Uterus (tissue), 4 donors: ENCODE data around the gene MANF. TPM values are rescaled to one million over a fixed set of nuclear protein-coding genes. Genes with fewer than 3 reads are reported as not detected.
A peak's percentile ranks its signal among the peaks of the same experiment; 100 is the strongest.

Experiments used
- DNase-seq, 2 donors: peaks; one replicate each; pipeline ENCODE4 v3.0.0-alpha.2; 2019 to 2020
- H3K27ac ChIP-seq, 2 donors: fragments of 200-600 bp; sonication (generic); 1 replicate in 1 of 2; 2 replicates in 1 of 2; pipeline ENCODE4 v1.5.1; 2016 to 2018
- H3K27me3 ChIP-seq, 2 donors: fragments of 200-600 bp; sonication (generic); one replicate each; pipeline ENCODE4 v1.5.1; 2018 to 2019; ENCODE audit warnings: control low read depth in 1 of 2
- H3K36me3 ChIP-seq, 2 donors: fragments of 200-600 bp; sonication (generic); one replicate each; pipeline ENCODE4 v1.5.1; 2019; ENCODE audit warnings: control low read depth in 1 of 2
- H3K4me1 ChIP-seq, 2 donors: fragments of 200-600 bp; sonication (generic); one replicate each; pipeline ENCODE4 v1.5.1; 2018 to 2019; ENCODE audit warnings: control low read depth in 1 of 2
- H3K4me3 ChIP-seq, 2 donors: fragments of 200-600 bp; sonication (generic); 1 replicate in 1 of 2; 2 replicates in 1 of 2; pipeline ENCODE4 v1.5.1; 2018 to 2019; ENCODE audit warnings: mild to moderate bottlenecking in 1 of 2
- H3K9me3 ChIP-seq, 2 donors: fragments of 200-600 bp; sonication (generic); one replicate each; pipeline ENCODE4 v1.5.1; 2019; ENCODE audit warnings: control low read depth in 1 of 2
- POLR2A ChIP-seq, 2 donors: fragments of 450-650 bp; IDR thresholded peaks; one replicate each; pipeline ENCODE4 v1.6.1; 2016; ENCODE audit warnings: antibody characterized with exemption in 2 of 2, mild to moderate bottlenecking in 1 of 2, moderate library complexity in 1 of 2
- intact Hi-C: fragments of 100-400 bp; cut with DNase I; formaldehyde crosslinking; loops from one replicate; pipeline ENCODE4 v1.15.1; 2023; ENCODE audit warnings: low total_unique reads
- total RNA-seq, 4 donors: library from RNA; depleted of rRNA in 3 of 4; stranded (reverse); fragments of >200 nt in 3 of 4; gene quantifications; one replicate each; pipeline versions ENCODE4 v1.1.0 to v1.2.4, GENCODE V29; 2014 to 2023
- TF ChIP-seq, protein P1 (sequence below), 4 experiments: fragments of 200-600 bp in 2 of 4; fragments of 450-650 bp in 2 of 4; sonication (generic) in 2 of 4; IDR thresholded peaks; one replicate each; pipeline ENCODE4 v1.5.1; 2016 to 2019; ENCODE audit warnings: antibody characterized with exemption in 4 of 4, mild to moderate bottlenecking in 2 of 4, moderate library complexity in 1 of 4
- donor health status: DM: yes; HTN: yes; CAD: no.

MANF gene
- 10 to 100 TPM; 14.7 to 60.6 (median 28.8) TPM for total RNA-seq

DNA sequence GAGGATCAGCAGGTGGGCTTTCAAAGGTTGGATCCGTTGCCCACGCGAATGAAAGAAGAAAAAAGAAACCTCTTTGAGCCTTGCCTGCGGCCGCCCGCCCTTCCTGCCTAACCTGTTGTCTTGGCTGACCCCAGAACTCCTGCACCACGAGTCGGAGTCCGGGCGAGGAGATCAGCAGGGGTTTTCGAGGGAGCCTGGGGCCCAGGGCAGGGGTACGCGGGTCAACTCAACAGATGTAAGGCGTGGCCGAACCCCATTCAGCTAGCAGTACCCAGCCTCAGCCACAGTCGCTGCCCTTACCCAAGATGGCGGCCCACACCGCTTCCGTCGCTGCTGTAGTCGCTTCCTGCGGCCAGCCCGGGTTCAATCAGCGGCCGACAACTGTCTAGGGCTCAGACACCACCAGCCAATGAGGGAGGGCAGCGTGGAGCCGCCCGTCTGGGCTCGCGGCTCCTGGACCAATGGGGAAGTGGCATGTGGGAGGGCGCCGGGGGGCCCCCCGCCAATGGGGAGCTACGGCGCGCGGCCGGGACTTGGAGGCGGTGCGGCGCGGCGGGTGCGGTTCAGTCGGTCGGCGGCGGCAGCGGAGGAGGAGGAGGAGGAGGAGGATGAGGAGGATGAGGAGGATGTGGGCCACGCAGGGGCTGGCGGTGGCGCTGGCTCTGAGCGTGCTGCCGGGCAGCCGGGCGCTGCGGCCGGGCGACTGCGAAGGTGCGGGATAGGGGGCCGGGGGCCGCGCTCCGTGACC, at the start of gene MANF:
TSS of gene MANF (plus strand) at position 566 of the 748 bp plus-strand sequence. CDS start at position 618, 52 bp downstream.
- DNase-seq, result peak; percentile 97
- Histone ChIP-seq H3K36me3 (no peaks in the 10 kb centered on the region), H3K9me3 (no peaks in the 10 kb centered on the region), H3K27me3 (no peaks in the 10 kb centered on the region), H3K4me3 (peak within 1 kb of the TSS; percentile 78 to 96), H3K27ac (peak within 1 kb of the TSS; percentile 91 to 96), H3K4me1 (peaks cover 4 to 8% of the 10 kb centered on the region in 2 donors)
- intact Hi-C loops, result no loop called here
- TF ChIP-seq, protein P1, sequence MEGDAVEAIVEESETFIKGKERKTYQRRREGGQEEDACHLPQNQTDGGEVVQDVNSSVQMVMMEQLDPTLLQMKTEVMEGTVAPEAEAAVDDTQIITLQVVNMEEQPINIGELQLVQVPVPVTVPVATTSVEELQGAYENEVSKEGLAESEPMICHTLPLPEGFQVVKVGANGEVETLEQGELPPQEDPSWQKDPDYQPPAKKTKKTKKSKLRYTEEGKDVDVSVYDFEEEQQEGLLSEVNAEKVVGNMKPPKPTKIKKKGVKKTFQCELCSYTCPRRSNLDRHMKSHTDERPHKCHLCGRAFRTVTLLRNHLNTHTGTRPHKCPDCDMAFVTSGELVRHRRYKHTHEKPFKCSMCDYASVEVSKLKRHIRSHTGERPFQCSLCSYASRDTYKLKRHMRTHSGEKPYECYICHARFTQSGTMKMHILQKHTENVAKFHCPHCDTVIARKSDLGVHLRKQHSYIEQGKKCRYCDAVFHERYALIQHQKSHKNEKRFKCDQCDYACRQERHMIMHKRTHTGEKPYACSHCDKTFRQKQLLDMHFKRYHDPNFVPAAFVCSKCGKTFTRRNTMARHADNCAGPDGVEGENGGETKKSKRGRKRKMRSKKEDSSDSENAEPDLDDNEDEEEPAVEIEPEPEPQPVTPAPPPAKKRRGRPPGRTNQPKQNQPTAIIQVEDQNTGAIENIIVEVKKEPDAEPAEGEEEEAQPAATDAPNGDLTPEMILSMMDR (IDR thresholded peaks at IDR 0.05), result peak in 2 of 4 experiments; percentile 42 to 44
- TF ChIP-seq POLR2A (IDR thresholded peaks at IDR 0.05), result peak; percentile 50 to 87

DNA sequence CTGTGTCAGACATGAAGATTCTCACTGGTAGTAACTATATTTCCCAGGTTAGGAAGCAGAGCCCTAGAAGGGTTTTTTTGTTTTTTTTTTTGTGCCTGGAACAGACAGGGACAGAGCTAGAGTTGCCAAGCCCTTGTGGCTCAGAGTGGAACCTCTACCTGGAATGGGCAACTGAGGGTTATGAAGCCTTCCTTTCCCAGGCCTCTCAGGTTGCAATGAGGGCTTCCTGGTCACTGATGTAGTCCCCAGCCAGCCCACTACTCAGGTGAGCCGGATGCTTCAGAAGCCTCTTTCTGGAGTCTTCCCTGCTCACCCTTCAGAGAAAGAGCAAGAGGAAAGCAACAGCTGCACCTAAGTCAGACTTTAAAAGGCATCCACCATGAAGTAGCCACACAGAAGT, 48.8 kb upstream of the MANF start:
- DNase-seq, result no peak
- Histone ChIP-seq H3K9me3 (no peaks in the 10 kb centered on the region), H3K27ac (no peak overlapping the region), H3K4me3 (no peak overlapping the region), H3K36me3 (no peaks in the 10 kb centered on the region), H3K27me3 (no peaks in the 10 kb centered on the region), H3K4me1 (no peaks in the 10 kb centered on the region)
- no peak for TF ChIP-seq POLR2A (IDR thresholded peaks at IDR 0.05)
- TF ChIP-seq, protein P1 (IDR thresholded peaks at IDR 0.05), result no peak
- intact Hi-C loops, result no loop called here

DNA sequence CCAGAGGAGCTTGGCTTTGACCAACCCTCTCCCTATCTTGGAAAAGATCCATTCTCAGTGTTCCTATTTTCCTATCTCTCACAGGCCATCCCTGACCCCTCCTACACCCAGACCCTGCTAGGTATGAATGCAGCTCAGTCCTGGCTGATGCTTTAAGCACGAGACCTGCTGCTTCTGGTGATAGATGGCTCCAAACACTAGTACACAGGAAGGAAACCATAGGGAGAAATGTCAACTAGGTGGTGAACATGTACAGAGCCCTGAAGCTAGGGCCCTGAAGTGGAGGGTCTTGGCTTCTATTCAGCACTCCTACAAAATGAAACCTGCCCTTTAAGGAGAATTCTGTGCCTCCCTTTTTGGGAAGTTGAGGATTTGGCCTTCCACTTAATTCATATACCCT, 47.4 kb upstream of the MANF start:
- Histone ChIP-seq H3K4me1 (no peaks in the 10 kb centered on the region), H3K36me3 (no peaks in the 10 kb centered on the region), H3K4me3 (no peak overlapping the region), H3K27me3 (no peaks in the 10 kb centered on the region), H3K27ac (no peak overlapping the region), H3K9me3 (no peaks in the 10 kb centered on the region)
- no peak for DNase-seq
- intact Hi-C loops, result no loop called here
- TF ChIP-seq POLR2A (IDR thresholded peaks at IDR 0.05), result no peak
- TF ChIP-seq, protein P1 (IDR thresholded peaks at IDR 0.05), result no peak

DNA sequence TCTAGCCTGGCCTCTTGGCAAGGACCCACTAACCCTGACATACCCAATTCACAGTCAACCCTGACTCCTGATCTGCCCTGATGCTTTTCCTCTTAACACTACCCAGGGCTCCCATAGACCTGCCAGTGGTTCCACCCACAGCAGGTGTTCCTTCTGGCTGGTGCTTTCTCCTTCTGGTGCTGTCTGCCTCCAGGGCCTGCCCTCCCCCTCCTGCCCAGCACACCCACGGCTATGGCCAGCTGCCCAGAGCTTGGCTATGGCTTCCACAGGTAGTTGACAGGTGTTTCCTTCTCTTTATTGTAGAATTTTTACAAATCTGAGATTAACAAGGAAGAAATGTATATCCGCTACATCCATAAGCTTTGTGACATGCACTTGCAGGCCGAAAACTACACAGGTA, 46.5 kb upstream of the MANF start:
- Histone ChIP-seq H3K36me3 (no peaks in the 10 kb centered on the region), H3K9me3 (no peaks in the 10 kb centered on the region), H3K27ac (no peak overlapping the region), H3K4me3 (no peak overlapping the region), H3K4me1 (no peaks in the 10 kb centered on the region), H3K27me3 (no peaks in the 10 kb centered on the region)
- DNase-seq, result no peak
- intact Hi-C loops, result no loop called here
- TF ChIP-seq, protein P1 (IDR thresholded peaks at IDR 0.05), result no peak
- TF ChIP-seq POLR2A (IDR thresholded peaks at IDR 0.05), result no peak

DNA sequence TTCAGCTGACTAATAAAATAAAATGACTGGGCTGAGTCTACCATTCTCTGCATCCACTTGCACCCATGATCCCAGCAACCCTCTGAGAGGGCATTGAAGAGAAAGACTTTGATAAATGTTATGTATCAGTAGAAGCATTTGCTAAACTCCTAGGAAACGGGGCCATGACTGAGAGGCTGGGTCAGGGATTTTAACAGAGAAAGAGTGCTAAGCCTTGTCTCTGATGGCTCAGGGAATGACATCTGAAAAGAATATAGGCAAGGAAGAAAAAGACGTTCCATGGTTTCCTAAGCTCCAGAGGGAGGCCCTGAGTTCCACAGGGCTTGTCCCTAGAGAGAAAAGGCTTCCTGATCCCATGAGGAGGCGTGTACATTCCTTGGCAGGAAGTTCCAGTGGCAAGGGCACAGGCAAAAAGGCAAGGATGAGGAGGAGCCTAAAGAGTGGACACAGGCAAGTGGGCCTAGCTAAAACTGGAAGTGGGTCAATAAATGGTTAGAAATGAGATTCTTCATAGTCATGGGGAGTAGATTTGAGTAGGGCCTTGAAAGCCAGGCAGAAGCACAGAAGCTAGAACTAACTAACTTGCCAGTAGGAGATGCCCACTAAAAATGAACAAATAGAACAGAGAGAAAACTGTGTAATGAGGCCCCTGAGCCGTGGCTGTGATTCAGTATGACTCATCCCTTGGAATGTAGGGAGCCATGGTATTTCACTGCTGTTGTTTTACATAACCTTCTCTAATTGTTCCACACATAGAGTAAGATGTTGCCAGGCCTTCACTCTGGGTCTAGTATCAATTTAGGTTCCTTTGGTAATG, 44.9 kb upstream of the MANF start:
- Histone ChIP-seq H3K4me3 (no peak overlapping the region), H3K27ac (peak overlapping the region; percentile 20 to 31), H3K9me3 (no peaks in the 10 kb centered on the region), H3K36me3 (no peaks in the 10 kb centered on the region), H3K4me1 (no peaks in the 10 kb centered on the region), H3K27me3 (no peaks in the 10 kb centered on the region)
- intact Hi-C loops, result no loop called here
- DNase-seq, result peak in 1 of 2 donors; percentile 25
- TF ChIP-seq POLR2A (IDR thresholded peaks at IDR 0.05), result no peak
- TF ChIP-seq, protein P1 (IDR thresholded peaks at IDR 0.05), result no peak
